BJ (cell line): ENCODE results near the gene MPPED1. TPM values are rescaled to one million over a fixed set of nuclear protein-coding genes. Genes with fewer than 3 reads are reported as not detected.

ENCODE experiments used
- CTCF ChIA-PET: fragments of 350-600 bp; formaldehyde crosslinking; extraction: SDS; loops from one replicate; lab custom pipeline; 2021; ENCODE audit warnings: antibody characterized with exemption, inconsistent platforms; lab: Yijun Ruan, JAX
- POLR2A ChIA-PET: fragments of 300-600 bp; sonication (Branson Sonifier 250); formaldehyde crosslinking; extraction: SDS; loops from one replicate; lab custom pipeline; 2021; ENCODE audit warnings: antibody characterized with exemption; lab: Charles Lee
- DNase-seq: peaks from one replicate; pipeline ENCODE4 v3.0.0-alpha.2; 2011; ENCODE audit warnings: low read depth
- H3K27me3 ChIP-seq: 2 replicates; pipeline ENCODE4 v1.6.0; 2011; ENCODE audit warnings: low read length; ENCODE audit not compliant: control insufficient read depth, insufficient read depth
- H3K36me3 ChIP-seq: 2 replicates; pipeline ENCODE4 v1.5.1; 2011; ENCODE audit warnings: low read length; ENCODE audit not compliant: control insufficient read depth, insufficient read depth
- H3K4me3 ChIP-seq: 2 replicates; pipeline ENCODE4 v1.5.1; 2011; ENCODE audit warnings: low read depth, mild to moderate bottlenecking, control low read depth, low read length
- polyA plus RNA-seq: library from polyadenylated mRNA; depleted of rRNA; stranded (reverse); fragments of >200 nt; gene quantifications from 2 replicates; pipeline ENCODE4 v1.2.3, GENCODE V29; 2011; rRNA removed
- TF ChIP-seq, protein P1 (sequence below): IDR thresholded peaks from 2 replicates; pipeline ENCODE4 v1.5.1; 2011; ENCODE audit warnings: low read depth, mild to moderate bottlenecking, control low read depth, inconsistent platforms, low read length, moderate library complexity; ENCODE audit not compliant: insufficient read depth

MPPED1 gene
- polyA plus RNA-seq, 1 experiment, result not detected

DNA sequence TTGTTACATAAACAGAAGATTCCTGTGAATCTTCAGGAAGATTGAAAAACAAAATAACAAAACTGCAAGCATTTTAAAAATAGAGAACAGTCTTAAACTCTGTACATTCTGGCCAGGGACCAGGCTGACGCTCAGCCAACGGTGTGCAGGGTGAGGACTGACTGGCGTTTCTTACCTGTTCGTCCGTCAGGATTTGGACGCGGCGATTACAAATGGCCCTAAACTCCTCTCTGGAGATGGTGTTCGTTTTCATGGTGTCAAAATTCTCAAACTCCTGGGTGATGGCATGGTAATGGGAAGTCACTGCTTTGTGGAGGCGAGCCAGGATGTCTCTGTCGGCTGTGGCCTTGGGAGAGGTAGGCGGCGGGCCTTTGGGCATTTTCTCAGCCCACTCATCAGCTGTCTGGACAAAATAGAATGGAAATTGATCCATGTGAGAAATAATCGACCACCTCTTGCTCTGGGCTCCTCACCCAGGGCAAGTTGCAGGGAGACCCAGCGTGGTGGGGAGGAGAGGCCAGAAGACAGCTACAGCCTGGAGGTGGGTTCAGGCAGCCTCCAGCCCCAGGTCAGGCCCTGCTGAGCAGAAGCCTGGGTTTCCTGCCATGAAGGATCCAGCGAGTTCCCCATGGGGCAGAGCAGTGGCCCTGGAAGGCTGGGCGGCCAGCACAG lies 143.0 kb downstream of the MPPED1 start:
- H3K27me3 ChIP-seq, result no peaks in the 10 kb centered on the region
- CTCF ChIA-PET, result no interaction called here
- TF ChIP-seq, protein P1, sequence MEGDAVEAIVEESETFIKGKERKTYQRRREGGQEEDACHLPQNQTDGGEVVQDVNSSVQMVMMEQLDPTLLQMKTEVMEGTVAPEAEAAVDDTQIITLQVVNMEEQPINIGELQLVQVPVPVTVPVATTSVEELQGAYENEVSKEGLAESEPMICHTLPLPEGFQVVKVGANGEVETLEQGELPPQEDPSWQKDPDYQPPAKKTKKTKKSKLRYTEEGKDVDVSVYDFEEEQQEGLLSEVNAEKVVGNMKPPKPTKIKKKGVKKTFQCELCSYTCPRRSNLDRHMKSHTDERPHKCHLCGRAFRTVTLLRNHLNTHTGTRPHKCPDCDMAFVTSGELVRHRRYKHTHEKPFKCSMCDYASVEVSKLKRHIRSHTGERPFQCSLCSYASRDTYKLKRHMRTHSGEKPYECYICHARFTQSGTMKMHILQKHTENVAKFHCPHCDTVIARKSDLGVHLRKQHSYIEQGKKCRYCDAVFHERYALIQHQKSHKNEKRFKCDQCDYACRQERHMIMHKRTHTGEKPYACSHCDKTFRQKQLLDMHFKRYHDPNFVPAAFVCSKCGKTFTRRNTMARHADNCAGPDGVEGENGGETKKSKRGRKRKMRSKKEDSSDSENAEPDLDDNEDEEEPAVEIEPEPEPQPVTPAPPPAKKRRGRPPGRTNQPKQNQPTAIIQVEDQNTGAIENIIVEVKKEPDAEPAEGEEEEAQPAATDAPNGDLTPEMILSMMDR, result no peak
- H3K36me3 ChIP-seq, result no peaks in the 10 kb centered on the region
- no peak for DNase-seq
- POLR2A ChIA-PET, result no interaction called here
- no peak overlapping the region for H3K4me3 ChIP-seq

DNA sequence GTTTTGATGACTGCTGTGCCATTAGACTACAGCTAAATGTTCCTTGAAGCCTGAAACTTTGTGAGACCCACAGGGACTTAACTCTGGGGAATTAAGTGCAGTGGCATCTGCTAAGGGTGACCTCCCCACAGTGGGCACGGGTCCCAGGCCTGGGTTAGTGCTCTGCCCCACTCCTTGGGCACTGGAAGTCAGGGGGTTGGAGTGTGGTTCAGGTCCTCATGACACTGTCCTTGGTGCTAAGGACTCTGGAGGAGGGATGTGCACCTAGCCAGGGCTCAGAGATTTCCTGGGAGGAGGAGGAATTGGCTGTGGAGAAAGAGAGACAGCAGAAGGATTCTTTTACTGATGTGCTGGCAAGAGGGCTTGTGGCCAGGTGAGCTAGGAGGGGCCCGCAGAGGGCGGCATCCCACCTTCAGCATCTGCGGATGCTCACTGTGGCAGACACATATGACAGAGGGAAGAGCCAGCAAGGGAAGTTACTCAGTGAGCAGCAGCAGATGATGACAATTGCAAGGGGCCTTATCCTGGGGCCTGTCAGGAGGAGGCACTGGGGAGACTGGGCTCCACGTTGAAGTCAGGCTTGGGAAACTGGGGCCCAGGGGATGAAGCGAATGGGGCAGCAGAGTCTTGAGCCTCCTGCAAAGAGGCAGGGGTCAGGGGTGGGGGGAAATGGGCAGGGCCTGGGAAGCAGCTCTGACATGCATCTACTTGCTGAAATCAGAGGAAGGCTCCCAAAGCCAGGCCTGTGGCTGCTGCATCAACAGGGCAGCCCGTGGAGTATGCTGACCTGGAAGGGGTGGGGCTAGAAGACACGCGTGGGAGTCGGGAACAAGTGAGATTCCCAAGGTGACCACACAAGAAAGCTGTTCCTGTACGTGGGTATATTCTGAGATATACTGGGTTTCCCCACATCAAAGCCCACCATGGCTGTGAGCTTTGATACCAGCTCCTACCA lies 144.0 kb downstream of the MPPED1 start:
- no peak for DNase-seq
- Histone ChIP-seq H3K27me3 (no peaks in the 10 kb centered on the region), H3K4me3 (no peak overlapping the region), H3K36me3 (no peaks in the 10 kb centered on the region)
- TF ChIP-seq, protein P1, result no peak
- ChIA-PET POLR2A (no interaction called here), CTCF (no interaction called here)

Other genes with a start within 250 kb of the MPPED1 start
- gene TTLL12, start 224.9 kb upstream of the MPPED1 start, polyA plus RNA-seq, result 7.5 and 12.6 TPM in 2 replicates
- not detected in 2 replicates for gene SCUBE1, start 68.6 kb upstream of the MPPED1 start, polyA plus RNA-seq